ENCODE data around the gene CXCL13. TPM values are rescaled to one million over a fixed set of nuclear protein-coding genes. Genes with fewer than 3 reads are reported as not detected.
"Not testable (repeated sequence)": the region's sequence is repeated elsewhere in the genome, so short reads cannot be mapped to it uniquely, and the experiment has no call there.

CXCL13 gene
- total RNA-seq, 1 donor from 2014 or later = 1.0 TPM

GRCh38 chr4:77624213-77624612, 18.6 kb downstream of the CXCL13 start:
- H3K4me3 ChIP-seq (ENCODE audit: low read length in 3 of 3) = no peak overlapping the region
- H3K27ac ChIP-seq (ENCODE audit: low read depth, low read length) = no peak overlapping the region
- H3K4me1 ChIP-seq (ENCODE audit: control insufficient read depth in 3 of 3, insufficient read depth in 3 of 3, low read length in 3 of 3) = no peaks in the 10 kb centered on the region
- no peaks in the 10 kb centered on the region for H3K36me3 ChIP-seq (ENCODE audit: control insufficient read depth in 3 of 3, insufficient read depth in 3 of 3, low read length in 3 of 3)
- no peaks in the 10 kb centered on the region for H3K27me3 ChIP-seq (ENCODE audit: control insufficient read depth in 3 of 3, insufficient read depth in 3 of 3, low read length in 3 of 3)
- no peak overlapping the region for H3K9ac ChIP-seq (ENCODE audit: low read depth in 1 of 3, low read length in 3 of 3)
- H3K9me3 ChIP-seq (ENCODE audit: control insufficient read depth in 3 of 3, low read length in 3 of 3) = no peaks in the 10 kb centered on the region

GRCh38 chr4:77625485-77625884, 19.9 kb downstream of the CXCL13 start:
- Histone ChIP-seq H3K4me3 (ENCODE audit: low read length in 3 of 3) (no peak overlapping the region), H3K9me3 (ENCODE audit: control insufficient read depth in 3 of 3, low read length in 3 of 3) (no peaks in the 10 kb centered on the region), H3K27ac (ENCODE audit: low read depth, low read length) (no peak overlapping the region), H3K36me3 (ENCODE audit: control insufficient read depth in 3 of 3, insufficient read depth in 3 of 3, low read length in 3 of 3) (no peaks in the 10 kb centered on the region), H3K4me1 (ENCODE audit: control insufficient read depth in 3 of 3, insufficient read depth in 3 of 3, low read length in 3 of 3) (no peaks in the 10 kb centered on the region), H3K27me3 (ENCODE audit: control insufficient read depth in 3 of 3, insufficient read depth in 3 of 3, low read length in 3 of 3) (no peaks in the 10 kb centered on the region), H3K9ac (ENCODE audit: low read depth in 1 of 3, low read length in 3 of 3) (no peak overlapping the region)

- H3K4me3 ChIP-seq (ENCODE audit: low read length in 3 of 3) = no peak overlapping the region
- no peaks in the 10 kb centered on the region for H3K9me3 ChIP-seq (ENCODE audit: control insufficient read depth in 3 of 3, low read length in 3 of 3)
- H3K36me3 ChIP-seq (ENCODE audit: control insufficient read depth in 3 of 3, insufficient read depth in 3 of 3, low read length in 3 of 3) = no peaks in the 10 kb centered on the region
- H3K4me1 ChIP-seq (ENCODE audit: control insufficient read depth in 3 of 3, insufficient read depth in 3 of 3, low read length in 3 of 3) = no peaks in the 10 kb centered on the region
- H3K27me3 ChIP-seq (ENCODE audit: control insufficient read depth in 3 of 3, insufficient read depth in 3 of 3, low read length in 3 of 3) = no peaks in the 10 kb centered on the region
- no peak overlapping the region for H3K9ac ChIP-seq (ENCODE audit: low read depth in 1 of 3, low read length in 3 of 3)
- H3K27ac ChIP-seq (ENCODE audit: low read depth, low read length) = no peak overlapping the region
These were observed 24.3 kb downstream of the CXCL13 start for GRCh38 chr4:77629885-77630284.

GRCh38 chr4:77631276-77631675, 25.7 kb downstream of the CXCL13 start:
- Histone ChIP-seq H3K9me3 (ENCODE audit: control insufficient read depth in 3 of 3, low read length in 3 of 3) (no peaks in the 10 kb centered on the region), H3K9ac (ENCODE audit: low read depth in 1 of 3, low read length in 3 of 3) (no peak overlapping the region), H3K36me3 (ENCODE audit: control insufficient read depth in 3 of 3, insufficient read depth in 3 of 3, low read length in 3 of 3) (no peaks in the 10 kb centered on the region), H3K27ac (ENCODE audit: low read depth, low read length) (no peak overlapping the region), H3K27me3 (ENCODE audit: control insufficient read depth in 3 of 3, insufficient read depth in 3 of 3, low read length in 3 of 3) (no peaks in the 10 kb centered on the region), H3K4me3 (ENCODE audit: low read length in 3 of 3) (no peak overlapping the region), H3K4me1 (ENCODE audit: control insufficient read depth in 3 of 3, insufficient read depth in 3 of 3, low read length in 3 of 3) (no peaks in the 10 kb centered on the region)

- no peaks in the 10 kb centered on the region for H3K27me3 ChIP-seq (ENCODE audit: control insufficient read depth in 3 of 3, insufficient read depth in 3 of 3, low read length in 3 of 3)
- H3K27ac ChIP-seq (ENCODE audit: low read depth, low read length) = no peak overlapping the region
- H3K9me3 ChIP-seq (ENCODE audit: control insufficient read depth in 3 of 3, low read length in 3 of 3) = no peaks in the 10 kb centered on the region
- no peaks in the 10 kb centered on the region for H3K4me1 ChIP-seq (ENCODE audit: control insufficient read depth in 3 of 3, insufficient read depth in 3 of 3, low read length in 3 of 3)
- H3K4me3 ChIP-seq (ENCODE audit: low read length in 3 of 3) = no peak overlapping the region
- H3K36me3 ChIP-seq (ENCODE audit: control insufficient read depth in 3 of 3, insufficient read depth in 3 of 3, low read length in 3 of 3) = no peaks in the 10 kb centered on the region
- H3K9ac ChIP-seq (ENCODE audit: low read depth in 1 of 3, low read length in 3 of 3) = no peak overlapping the region
These were observed 28.6 kb downstream of the CXCL13 start for GRCh38 chr4:77634132-77634785.

GRCh38 chr4:77635246-77635645, 29.6 kb downstream of the CXCL13 start:
- Histone ChIP-seq H3K4me3 (ENCODE audit: low read length in 3 of 3) (no peak overlapping the region), H3K9me3 (ENCODE audit: control insufficient read depth in 3 of 3, low read length in 3 of 3) (no peaks in the 10 kb centered on the region), H3K27me3 (ENCODE audit: control insufficient read depth in 3 of 3, insufficient read depth in 3 of 3, low read length in 3 of 3) (no peaks in the 10 kb centered on the region), H3K4me1 (ENCODE audit: control insufficient read depth in 3 of 3, insufficient read depth in 3 of 3, low read length in 3 of 3) (no peaks in the 10 kb centered on the region), H3K27ac (ENCODE audit: low read depth, low read length) (no peak overlapping the region), H3K36me3 (ENCODE audit: control insufficient read depth in 3 of 3, insufficient read depth in 3 of 3, low read length in 3 of 3) (no peaks in the 10 kb centered on the region), H3K9ac (ENCODE audit: low read depth in 1 of 3, low read length in 3 of 3) (no peak overlapping the region)

GRCh38 chr4:77635876-77636275, 30.3 kb downstream of the CXCL13 start:
- no peaks in the 10 kb centered on the region for H3K27me3 ChIP-seq (ENCODE audit: control insufficient read depth in 3 of 3, insufficient read depth in 3 of 3, low read length in 3 of 3)
- H3K4me1 ChIP-seq (ENCODE audit: control insufficient read depth in 3 of 3, insufficient read depth in 3 of 3, low read length in 3 of 3) = no peaks in the 10 kb centered on the region
- H3K9me3 ChIP-seq (ENCODE audit: control insufficient read depth in 3 of 3, low read length in 3 of 3) = no peaks in the 10 kb centered on the region
- H3K9ac ChIP-seq (ENCODE audit: low read depth in 1 of 3, low read length in 3 of 3) = no peak overlapping the region
- no peak overlapping the region for H3K27ac ChIP-seq (ENCODE audit: low read depth, low read length)
- H3K4me3 ChIP-seq (ENCODE audit: low read length in 3 of 3) = no peak overlapping the region
- H3K36me3 ChIP-seq (ENCODE audit: control insufficient read depth in 3 of 3, insufficient read depth in 3 of 3, low read length in 3 of 3) = no peaks in the 10 kb centered on the region

- H3K27ac ChIP-seq (ENCODE audit: low read depth, low read length) = no peak overlapping the region
- no peaks in the 10 kb centered on the region for H3K27me3 ChIP-seq (ENCODE audit: control insufficient read depth in 3 of 3, insufficient read depth in 3 of 3, low read length in 3 of 3)
- H3K9me3 ChIP-seq (ENCODE audit: control insufficient read depth in 3 of 3, low read length in 3 of 3) = no peaks in the 10 kb centered on the region
- no peaks in the 10 kb centered on the region for H3K36me3 ChIP-seq (ENCODE audit: control insufficient read depth in 3 of 3, insufficient read depth in 3 of 3, low read length in 3 of 3)
- no peak overlapping the region for H3K9ac ChIP-seq (ENCODE audit: low read depth in 1 of 3, low read length in 3 of 3)
- no peaks in the 10 kb centered on the region for H3K4me1 ChIP-seq (ENCODE audit: control insufficient read depth in 3 of 3, insufficient read depth in 3 of 3, low read length in 3 of 3)
- no peak overlapping the region for H3K4me3 ChIP-seq (ENCODE audit: low read length in 3 of 3)
These were observed 31.3 kb downstream of the CXCL13 start for GRCh38 chr4:77636902-77637301.

GRCh38 chr4:77644069-77644468, 38.4 kb downstream of the CXCL13 start:
- H3K4me1 ChIP-seq (ENCODE audit: control insufficient read depth in 3 of 3, insufficient read depth in 3 of 3, low read length in 3 of 3); H3K27me3 ChIP-seq (ENCODE audit: control insufficient read depth in 3 of 3, insufficient read depth in 3 of 3, low read length in 3 of 3); H3K27ac ChIP-seq (ENCODE audit: low read depth, low read length); H3K4me3 ChIP-seq (ENCODE audit: low read length in 3 of 3); H3K9me3 ChIP-seq (ENCODE audit: control insufficient read depth in 3 of 3, low read length in 3 of 3); H3K36me3 ChIP-seq (ENCODE audit: control insufficient read depth in 3 of 3, insufficient read depth in 3 of 3, low read length in 3 of 3); H3K9ac ChIP-seq (ENCODE audit: low read depth in 1 of 3, low read length in 3 of 3): not testable (repeated sequence)

- no peak overlapping the region for H3K27ac ChIP-seq (ENCODE audit: low read depth, low read length)
- H3K4me3 ChIP-seq (ENCODE audit: low read length in 3 of 3) = no peak overlapping the region
- H3K27me3 ChIP-seq (ENCODE audit: control insufficient read depth in 3 of 3, insufficient read depth in 3 of 3, low read length in 3 of 3) = peaks cover 0 to 3% (median 0%) of the 10 kb centered on the region in 3 donors
- H3K36me3 ChIP-seq (ENCODE audit: control insufficient read depth in 3 of 3, insufficient read depth in 3 of 3, low read length in 3 of 3) = no peaks in the 10 kb centered on the region
- peaks cover 0 to 3% (median 0%) of the 10 kb centered on the region in 3 donors for H3K9me3 ChIP-seq (ENCODE audit: control insufficient read depth in 3 of 3, low read length in 3 of 3)
- no peaks in the 10 kb centered on the region for H3K4me1 ChIP-seq (ENCODE audit: control insufficient read depth in 3 of 3, insufficient read depth in 3 of 3, low read length in 3 of 3)
- no peak overlapping the region for H3K9ac ChIP-seq (ENCODE audit: low read depth in 1 of 3, low read length in 3 of 3)
These were observed 45.2 kb downstream of the CXCL13 start for GRCh38 chr4:77650787-77651186.

Data from skeletal muscle tissue (tissue), 4 donors.